G401 (cell line): ENCODE results near the gene TBL1X. TPM values are rescaled to one million over a fixed set of nuclear protein-coding genes. Genes with fewer than 3 reads are reported as not detected.

Experiments used
- DNase-seq: peaks from one replicate; pipeline ENCODE4 v3.0.0-alpha.2; 2015; ENCODE audit warnings: low spot score
- in situ Hi-C: cut with HindIII; loops from 2 replicates; pipeline ENCODE4 v1.10.0; 2016; ENCODE audit warnings: low sequenced_read_pairs, mixed read lengths
- total RNA-seq: library from RNA; depleted of rRNA; stranded (reverse); fragments of >200 nt; shearing (Covaris generic); gene quantifications from 2 replicates; pipeline ENCODE4 v1.2.3, GENCODE V29; 2014

The TBL1X gene
- total RNA-seq, 1 experiment from 2014 or later = 7.6 TPM

DNA sequence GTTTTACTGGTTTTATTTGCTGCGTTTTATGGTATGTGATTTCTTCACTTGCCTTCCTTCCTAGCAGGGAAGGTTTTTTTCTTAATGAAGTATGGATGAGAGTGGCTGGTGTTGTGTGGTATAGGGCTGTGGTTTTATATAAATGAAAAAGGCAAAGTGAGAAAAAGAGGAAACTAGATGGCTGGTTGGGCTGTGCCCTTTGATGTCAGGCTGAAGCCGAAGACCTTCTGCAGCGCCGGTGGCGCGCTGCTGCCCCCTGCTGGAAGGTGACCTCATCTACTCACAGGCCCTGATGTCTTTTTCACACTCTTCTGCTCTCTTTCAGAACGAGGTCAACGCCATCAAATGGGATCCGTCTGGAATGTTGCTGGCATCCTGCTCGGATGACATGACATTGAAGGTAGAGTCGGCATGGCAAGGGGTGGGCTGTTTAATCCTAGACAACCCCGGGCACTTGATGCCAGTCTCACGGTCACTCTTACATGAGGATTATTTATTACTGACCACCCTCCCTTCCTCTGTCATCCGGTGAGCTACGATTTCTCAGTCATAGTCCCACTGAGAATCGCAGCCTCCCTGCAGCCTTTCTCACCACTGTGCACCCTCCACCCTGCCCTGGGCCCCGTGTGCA lies 244.2 kb downstream of the TBL1X start:
- peak; percentile 73 for DNase-seq
- in situ Hi-C loops = no loop called here

DNA sequence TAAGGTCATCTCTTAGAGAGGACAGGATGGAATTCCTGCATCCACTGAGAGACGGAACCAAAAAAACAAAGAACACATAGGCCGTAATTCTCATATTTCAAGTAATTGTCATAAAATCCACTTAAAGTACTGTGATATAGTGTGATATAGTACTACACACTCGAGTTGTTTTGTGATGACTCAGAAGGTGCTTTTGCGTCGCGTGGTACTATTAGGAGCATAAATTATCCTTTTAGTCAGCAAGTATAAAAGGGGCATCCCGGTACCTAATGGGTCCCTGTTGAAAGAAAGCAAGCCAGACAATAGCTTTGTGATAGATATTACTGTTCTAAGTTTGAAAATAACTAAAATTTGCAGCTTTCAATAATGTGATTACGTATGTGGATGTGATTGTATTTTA lies 245.5 kb downstream of the TBL1X start:
- in situ Hi-C loops = no loop called here
- DNase-seq = no peak

DNA sequence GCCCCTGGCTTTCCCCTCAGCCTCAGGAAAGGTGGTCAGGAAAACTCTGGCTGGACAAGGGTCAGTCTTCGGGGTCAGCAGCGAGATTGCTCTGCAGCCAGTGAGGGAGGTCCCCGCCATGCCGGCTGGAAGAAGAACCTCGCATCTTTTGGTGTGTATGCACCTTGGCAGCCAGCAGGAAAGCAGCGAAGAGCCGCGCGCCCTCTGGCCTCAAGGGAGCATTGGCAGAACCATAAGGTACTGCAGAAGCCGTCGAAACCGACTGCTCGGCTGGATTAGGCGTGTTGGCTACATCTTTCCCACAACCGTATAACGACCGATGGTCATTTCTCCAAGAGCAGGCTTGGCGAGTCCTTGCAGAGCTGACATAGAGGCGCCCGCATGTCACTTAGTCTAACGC lies 252.5 kb downstream of the TBL1X start:
- DNase-seq = no peak

DNA sequence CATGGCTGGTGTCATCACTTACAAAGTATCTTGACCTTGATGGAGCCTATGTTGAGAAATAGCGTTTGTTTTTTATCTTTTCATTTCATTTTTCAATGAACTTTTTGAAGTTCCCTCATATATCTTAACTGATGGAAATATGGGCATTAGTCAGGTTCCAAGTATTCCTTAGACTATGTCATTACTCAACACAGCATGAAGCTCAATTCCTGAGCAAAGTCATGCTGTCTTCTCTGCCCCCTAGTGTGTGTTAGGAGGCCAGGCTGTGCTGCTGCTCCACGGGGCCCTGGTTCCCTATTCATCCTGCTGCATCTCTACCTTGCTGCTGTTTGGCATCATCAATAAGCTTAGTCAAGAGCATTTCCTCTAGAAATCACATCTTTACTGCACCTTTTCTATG lies 259.9 kb downstream of the TBL1X start:
- in situ Hi-C loops = no loop called here
- no peak for DNase-seq

More for the DNA sequence above, 252.5 kb downstream of the TBL1X start:
- in situ Hi-C loops = no loop called here

DNA sequence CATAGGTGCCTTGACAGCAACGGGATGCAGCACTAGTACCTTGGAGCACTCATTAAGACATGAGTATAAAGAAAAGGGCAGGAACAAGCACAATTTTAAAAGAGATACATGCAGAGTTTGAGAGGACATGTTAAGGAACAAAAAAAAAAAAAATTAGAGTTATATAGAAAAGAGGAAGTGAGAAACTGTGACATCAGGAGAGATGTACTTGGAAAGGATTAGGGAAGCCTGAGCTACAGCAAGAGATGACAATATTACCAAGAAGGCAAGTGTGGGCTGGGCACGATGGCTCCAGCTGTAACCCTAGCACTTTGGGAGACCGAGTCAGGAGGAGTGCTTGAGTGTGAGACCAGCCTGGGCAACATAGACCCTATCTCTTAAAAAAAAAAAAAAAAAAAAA lies 263.4 kb downstream of the TBL1X start:
- in situ Hi-C loops = no loop called here
- DNase-seq = no peak

DNA sequence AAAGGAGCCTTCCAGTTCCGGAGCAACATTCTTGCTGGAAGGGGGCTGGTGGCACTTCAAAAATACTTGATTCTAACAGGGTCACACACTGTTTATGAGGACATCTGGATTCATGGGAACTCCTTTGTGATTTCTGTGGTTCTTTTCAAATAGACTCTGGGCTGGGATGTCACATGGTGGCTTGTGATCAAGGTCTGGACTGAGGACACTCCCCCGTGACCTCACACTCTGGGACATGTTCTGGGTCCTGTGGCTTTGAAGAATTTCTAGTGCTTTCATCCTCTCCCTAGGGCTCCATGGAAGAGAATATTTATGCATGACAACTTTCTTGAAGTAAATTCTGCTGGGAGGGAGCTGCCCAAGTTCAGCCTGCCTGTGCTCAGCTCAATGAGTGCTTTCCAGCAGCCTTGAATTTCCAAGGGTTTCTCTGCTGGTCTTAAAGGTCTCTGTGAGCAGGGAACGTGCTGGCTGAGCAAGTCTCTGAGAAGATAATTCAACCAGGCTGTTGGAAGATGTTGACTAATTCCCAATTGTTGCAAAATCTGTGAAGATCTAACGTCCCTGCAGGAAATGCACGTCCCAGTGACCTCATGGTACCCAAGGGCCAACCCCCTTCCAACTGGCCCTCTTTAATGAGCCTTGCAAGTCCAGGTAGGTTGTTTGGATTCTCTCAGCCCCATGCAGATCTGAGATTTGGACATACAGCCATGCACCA lies 264.5 kb downstream of the TBL1X start:
- DNase-seq = no peak
- in situ Hi-C loops = no loop called here

DNA sequence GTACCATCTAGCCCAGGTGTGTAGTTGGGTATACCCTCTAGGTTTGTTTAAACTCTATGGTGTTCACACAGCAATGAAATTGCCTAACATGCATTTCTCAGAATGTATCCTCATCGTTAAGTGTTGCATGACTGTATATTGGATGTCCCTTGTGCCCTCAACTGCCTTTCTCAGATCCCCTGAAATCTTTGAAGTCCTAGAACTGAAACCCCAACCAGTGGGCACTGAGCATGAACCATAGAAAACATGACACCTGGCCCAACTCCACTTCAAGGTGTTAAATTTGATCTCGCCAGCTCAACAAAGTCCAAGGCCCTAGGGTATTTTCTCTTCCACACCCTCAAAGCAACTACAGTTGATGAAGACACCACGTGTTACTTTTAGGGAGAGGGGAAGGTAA lies 265.2 kb downstream of the TBL1X start:
- in situ Hi-C loops = no loop called here
- DNase-seq = no peak

DNA sequence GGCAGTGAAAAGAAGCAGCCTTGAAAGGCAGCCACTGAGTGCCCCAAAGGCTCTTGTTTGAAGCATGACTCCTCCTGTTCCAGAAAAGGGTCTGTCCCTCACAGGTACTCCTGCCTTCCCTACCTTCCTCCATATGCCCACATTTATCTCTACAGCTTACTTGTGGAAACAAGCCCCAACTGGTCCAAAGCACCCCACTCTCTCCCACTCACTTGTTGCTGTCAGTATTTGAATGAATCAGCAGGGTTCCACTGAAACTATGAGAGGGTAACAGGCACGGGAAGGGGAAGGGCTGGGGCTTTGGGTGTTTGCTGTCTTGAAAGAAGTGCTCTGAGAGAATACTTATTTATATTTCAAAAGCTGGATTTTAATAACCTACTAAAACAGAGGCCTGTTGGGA lies 265.9 kb downstream of the TBL1X start:
- in situ Hi-C loops = no loop called here
- no peak for DNase-seq

DNA sequence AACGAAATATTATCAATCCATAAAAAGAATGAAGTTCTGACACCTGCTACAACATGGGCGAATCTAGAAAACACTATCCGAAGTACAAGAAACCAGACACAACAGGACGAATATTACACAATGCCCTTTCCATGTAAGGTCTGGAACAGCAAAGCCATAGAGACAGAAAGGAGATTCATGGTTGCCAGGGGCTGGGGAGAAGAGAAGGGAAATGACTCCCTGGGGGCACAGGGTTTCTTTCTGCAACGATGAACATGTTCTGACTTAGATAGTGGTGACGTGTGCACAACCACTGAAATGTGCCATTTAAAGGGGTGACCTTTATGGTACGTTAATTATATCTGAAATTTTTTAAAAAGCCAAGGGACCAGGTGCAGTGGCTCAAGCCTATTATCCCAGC lies 272.5 kb downstream of the TBL1X start:
- in situ Hi-C loops = no loop called here
- DNase-seq = no peak

DNA sequence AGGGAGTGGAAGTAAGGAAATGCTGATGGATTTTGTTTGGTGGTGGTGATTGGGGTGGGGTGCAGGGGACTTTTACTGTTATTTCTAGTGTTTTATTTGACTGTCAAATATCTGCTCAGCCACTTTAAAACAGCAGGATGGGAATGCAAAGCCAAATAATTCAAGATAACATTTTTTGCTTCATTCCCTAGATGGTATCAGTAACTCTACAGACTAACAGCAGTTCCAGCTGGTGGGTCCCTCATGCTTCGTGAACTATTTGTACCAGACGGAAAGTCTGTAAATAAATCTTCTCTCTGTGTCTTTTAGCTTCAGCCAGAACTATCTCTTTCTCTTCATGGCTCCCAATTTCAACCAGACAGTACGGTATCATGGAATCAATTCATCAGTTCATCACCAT lies 273.3 kb downstream of the TBL1X start:
- DNase-seq = no peak
- in situ Hi-C loops = no loop called here

DNA sequence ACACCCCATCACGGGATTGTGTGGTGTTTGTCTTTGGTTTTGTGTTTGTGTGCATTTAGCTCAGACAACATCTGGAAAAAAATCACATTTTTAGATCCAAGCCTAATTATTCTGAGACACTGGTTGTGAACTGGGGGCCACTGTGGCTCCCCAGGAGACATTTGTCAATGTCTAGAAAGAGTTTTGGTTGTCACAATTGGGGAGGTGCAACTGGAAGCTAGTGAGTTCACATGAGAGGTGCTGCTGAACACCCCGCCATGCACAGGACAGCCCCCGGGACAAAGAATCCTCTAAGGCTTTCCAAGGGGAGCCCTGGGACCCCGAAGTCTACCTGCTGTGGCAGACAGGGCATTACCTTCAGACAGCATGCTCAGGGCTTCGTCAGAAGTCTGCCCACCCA lies 274.3 kb downstream of the TBL1X start:
- in situ Hi-C loops = no loop called here
- DNase-seq = no peak

DNA sequence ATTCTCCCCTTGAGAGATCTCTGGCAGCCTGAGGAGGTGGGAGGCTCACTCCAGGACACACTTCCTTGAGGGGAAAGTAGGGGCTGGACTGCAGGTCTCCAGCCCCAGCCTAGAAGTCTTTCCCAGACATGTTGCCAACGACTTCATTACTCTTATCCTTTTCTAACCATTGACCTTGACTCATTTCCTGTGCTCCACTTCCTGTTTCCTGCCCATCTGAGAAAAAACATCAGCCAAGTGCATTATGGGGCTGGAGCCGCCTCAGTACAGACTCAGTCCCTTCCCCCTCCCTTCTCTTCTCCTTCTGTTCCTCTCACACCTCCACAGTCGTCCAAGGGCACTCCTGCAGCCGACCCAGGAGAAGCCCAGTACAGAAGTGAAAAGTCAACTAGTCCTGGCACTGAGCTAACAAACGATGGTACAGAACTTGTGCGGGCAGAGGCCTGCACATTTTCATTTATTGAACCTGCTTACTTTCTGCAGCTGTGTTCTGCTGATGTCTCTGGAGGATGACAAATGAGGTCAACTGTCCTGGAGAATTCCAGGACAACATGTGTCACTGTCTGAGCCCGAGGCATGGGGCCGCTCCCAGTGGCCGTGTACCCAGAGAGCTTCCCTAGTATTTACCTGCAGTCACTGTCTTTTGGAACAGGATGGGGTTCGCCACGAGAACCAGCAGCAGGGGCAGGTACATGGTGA lies 280.7 kb downstream of the TBL1X start:
- no peak for DNase-seq
- in situ Hi-C loops = no loop called here

DNA sequence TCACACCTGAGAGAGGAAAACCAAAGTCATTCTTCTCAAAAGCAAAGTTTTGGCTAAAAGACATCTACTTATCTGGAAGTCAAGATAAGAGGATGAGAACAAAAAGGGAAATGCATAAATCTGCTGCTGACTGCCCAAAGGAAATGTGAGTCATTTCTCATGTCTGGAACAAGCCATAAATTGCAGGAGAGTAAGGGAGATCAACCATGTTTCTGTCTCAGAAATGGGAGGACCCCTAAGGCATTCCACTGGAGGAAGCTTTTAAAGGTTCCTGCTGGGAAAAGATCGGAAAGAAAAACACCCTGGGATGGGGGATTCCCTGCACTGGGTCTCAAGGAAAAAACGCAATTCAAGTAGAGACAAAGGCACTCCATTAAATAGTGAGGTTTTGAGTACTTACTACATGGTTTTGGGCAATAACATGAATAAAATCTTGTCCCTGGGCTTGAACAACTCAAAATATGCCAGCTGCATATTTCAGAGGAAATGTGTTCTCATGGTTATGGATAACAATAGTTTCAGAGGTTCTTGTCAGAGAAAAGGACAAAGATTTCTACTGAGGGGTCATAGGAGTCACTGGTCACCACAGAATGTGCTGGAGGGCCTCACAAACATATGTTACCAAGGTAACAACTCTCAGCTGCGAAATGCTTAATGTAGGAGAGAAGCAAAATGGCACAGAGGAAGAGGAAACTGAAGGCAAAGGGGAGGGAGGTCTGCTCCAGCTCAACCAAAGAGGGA lies 281.5 kb downstream of the TBL1X start:
- no peak for DNase-seq
- in situ Hi-C loops = no loop called here

DNA sequence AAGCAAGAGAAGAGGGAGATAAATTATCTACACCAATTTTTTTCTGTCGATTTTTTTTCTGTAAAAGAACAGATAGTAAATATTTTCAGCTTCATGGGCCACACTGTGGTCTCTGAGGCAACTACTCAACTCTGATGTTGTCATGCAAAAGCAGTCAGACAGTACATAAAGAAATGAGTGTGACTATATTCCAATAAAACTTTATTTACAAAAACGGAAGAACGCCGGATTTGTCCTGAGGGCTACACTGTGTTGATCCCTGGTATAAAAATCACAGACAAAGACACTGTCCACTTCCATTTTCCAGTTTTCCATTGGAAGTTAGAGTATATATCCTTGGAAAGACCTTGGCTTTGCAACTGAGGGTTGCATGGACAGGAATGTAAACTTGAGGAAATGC lies 282.8 kb downstream of the TBL1X start:
- in situ Hi-C loops = no loop called here
- no peak for DNase-seq

DNA sequence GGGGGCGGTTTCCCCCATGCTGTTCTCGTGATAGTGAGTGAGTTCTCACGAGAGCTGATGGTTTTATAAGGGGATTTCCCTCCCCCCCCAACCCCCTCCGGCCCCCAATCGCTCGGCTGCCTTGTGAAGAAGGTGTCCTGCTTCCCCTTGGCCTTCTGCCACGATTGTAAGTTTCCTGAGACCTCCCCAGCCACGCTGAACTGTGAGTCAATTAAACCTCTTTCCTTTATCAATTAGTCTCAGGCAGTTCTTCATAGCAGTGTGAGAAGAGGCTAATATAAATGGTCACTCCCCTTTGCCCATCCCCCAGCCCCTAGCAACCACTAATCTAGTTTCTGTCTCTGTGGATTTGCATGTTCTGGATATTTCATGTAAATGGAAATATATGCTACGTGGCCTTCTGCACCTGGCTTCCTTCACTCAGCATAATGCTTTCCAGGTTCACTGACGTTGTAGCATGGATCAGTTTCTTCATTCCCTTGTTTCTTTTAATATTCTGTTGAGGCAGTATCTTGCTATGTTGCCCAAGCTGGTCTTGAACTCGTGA lies 284.4 kb downstream of the TBL1X start:
- in situ Hi-C loops = no loop called here
- DNase-seq = no peak

DNA sequence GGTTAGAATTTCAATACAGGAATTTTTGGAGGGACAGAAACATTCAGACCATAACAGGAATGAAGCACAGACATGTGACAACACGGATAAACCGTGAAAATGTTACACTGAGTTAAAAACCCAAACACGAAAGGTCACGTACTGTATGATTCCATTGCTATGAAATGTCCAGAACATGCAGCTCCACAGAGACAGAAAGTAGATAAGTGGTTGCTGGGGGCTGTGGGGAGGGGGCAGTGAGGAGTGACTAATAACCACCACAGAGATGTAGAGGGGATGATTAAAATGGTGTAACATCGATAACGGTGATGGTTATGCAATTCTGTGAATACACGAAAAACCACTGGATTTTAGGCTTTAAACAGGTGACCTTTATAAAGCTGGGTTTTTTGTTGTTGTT lies 292.5 kb downstream of the TBL1X start:
- in situ Hi-C loops = no loop called here
- DNase-seq = no peak

DNA sequence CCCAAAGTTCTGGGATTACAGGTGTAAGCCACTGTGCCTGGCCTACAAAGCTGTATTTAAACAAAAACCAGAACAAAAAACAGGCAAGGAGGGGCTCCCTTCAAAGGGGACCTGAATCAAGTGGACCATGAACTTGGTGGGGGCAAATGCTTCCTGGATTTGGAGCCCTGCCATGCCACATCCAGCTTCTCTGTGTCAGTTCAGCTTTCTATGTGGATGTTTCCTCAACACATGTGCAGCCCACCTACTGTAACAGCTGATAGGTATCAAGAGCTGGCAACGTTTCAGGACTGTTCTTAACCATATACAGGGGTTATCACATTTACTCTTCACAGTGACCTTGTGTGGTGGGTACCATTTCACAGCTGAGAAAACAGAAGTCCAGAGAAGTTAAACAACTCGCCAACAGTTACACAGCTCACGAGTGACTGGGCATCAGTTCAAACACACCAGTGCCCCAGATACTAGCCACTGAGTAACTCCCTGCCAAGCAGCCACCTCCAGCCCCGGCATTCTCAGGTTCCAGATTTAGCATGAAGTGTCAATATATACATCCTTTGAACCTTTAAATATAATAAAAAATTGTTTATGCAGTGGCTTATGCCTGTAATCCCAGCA lies 293.3 kb downstream of the TBL1X start:
- in situ Hi-C loops = no loop called here
- DNase-seq = no peak

DNA sequence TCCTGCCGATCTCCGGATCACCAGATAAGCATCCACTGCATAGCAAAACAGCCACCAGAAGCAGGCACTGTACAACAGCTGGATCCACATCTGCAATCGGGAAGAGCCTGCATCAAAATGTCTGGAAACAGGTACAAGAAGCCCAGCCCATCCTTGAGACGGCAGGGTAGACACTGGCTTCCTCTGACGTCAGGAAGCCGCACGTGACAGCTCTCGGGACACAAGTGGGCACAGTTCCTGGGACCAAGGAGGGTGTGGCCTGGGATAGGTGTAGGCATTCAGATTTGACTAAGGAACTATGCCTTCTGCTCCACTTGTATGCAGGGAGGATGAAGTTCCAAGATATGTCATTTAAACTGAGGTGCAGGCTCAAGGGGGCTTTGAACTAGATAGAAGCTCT lies 294.5 kb downstream of the TBL1X start:
- in situ Hi-C loops = no loop called here
- DNase-seq = no peak

DNA sequence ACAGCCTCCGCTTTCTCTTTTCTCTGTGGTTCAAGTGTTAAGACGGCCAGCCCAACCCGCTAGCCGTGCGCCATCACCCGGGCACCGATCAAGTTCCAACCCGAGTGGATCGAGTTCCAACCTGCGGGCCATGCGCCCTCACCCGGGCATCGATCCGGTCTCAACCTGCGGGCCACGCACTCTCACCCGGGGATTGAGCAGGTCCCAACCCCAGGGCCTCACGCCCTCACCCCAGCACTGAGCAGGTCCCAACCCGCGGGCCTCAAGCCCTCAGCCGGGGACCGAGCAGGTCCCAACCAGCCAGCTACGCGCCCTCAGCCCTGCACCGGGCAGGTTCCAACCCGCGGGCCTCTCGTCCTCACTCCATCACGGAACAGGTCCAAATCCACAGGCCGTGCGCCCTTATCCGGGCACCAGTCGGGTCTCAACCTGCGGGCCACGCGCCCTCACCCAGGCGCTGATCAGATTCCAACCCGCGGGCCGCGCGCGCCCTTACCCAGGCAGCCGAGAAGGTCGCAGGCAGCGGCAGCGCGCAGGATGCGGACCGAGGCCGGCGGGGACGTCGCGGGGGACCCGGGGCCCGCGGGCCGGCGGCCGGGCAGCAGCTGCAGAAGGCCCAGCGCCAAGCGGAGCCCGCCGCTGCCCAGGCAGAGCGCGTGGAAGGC lies 300.3 kb downstream of the TBL1X start:
- in situ Hi-C loops = no loop called here
- DNase-seq = no peak
